ENCODE results near the gene CXCL17.

- TF ChIP-seq CTCF (IDR thresholded peaks at IDR 0.05 in 8 of 11, conservative IDR thresholded peaks at IDR 0.05 in 3 of 11), result no peak
- TF ChIP-seq POLR2A (IDR thresholded peaks at IDR 0.05), result no peak
- TF ChIP-seq POLR2AphosphoS5 (IDR thresholded peaks at IDR 0.05), result peak in 1 of 3 donors; percentile 28
Observed at GRCh38 chr19:42406111-42406510, 36.6 kb downstream of the CXCL17 start.
